HG02884 (cell line): ENCODE measurements around the gene ZFP36L1.
"Not testable (repeated sequence)": the region's sequence is repeated elsewhere in the genome, so short reads cannot be mapped to it uniquely, and the experiment has no call there.

Experiments used
- ATAC-seq: cut with Tn5 transposase; IDR thresholded peaks from one replicate; pipeline ENCODE4 v1.9.1; 2021; ENCODE audit warnings: mild to moderate bottlenecking, moderate library complexity; ENCODE audit not compliant: unreplicated experiment

ZFP36L1 gene

GRCh38 chr14:68767248-68767645 is 25.6 kb downstream of the ZFP36L1 start:
- no peak for ATAC-seq

GRCh38 chr14:68766299-68767247 is 26.3 kb downstream of the ZFP36L1 start:
- ATAC-seq: no peak

GRCh38 chr14:68763843-68764242 is 29.0 kb downstream of the ZFP36L1 start:
- ATAC-seq: not testable (repeated sequence)

GRCh38 chr14:68762953-68763764 is 29.7 kb downstream of the ZFP36L1 start:
- ATAC-seq: no peak

GRCh38 chr14:68761391-68761790 is 31.5 kb downstream of the ZFP36L1 start:
- ATAC-seq: no peak

- ATAC-seq: no peak
These were observed 32.1 kb downstream of the ZFP36L1 start for GRCh38 chr14:68760761-68761160.

- ATAC-seq: no peak
These were observed 32.9 kb downstream of the ZFP36L1 start for GRCh38 chr14:68759937-68760336.

- ATAC-seq: no peak
These were observed 33.8 kb downstream of the ZFP36L1 start for GRCh38 chr14:68759017-68759560.

- no peak for ATAC-seq
These were observed 34.6 kb downstream of the ZFP36L1 start for GRCh38 chr14:68758301-68758700.

- no peak for ATAC-seq
These were observed 35.2 kb downstream of the ZFP36L1 start for GRCh38 chr14:68757618-68758081.

- no peak for ATAC-seq
These were observed 36.1 kb downstream of the ZFP36L1 start for GRCh38 chr14:68756734-68757133.

GRCh38 chr14:68756000-68756481 is 36.8 kb downstream of the ZFP36L1 start:
- ATAC-seq: no peak

GRCh38 chr14:68755016-68755353 is 37.9 kb downstream of the ZFP36L1 start:
- no peak for ATAC-seq

GRCh38 chr14:68753690-68754089 is 39.2 kb downstream of the ZFP36L1 start:
- no peak for ATAC-seq

GRCh38 chr14:68752271-68753006 is 40.4 kb downstream of the ZFP36L1 start:
- ATAC-seq: no peak

- ATAC-seq: no peak
These were observed 43.1 kb downstream of the ZFP36L1 start for GRCh38 chr14:68749487-68750475.

GRCh38 chr14:68748691-68749090 is 44.2 kb downstream of the ZFP36L1 start:
- no peak for ATAC-seq

GRCh38 chr14:68748260-68748659 is 44.6 kb downstream of the ZFP36L1 start:
- no peak for ATAC-seq

- ATAC-seq: no peak
These were observed 45.5 kb downstream of the ZFP36L1 start for GRCh38 chr14:68747393-68747792.
